GM12873 (cell line): ENCODE data around the gene ATP23.
A peak's percentile ranks its signal among the peaks of the same experiment; 100 is the strongest.

Experiments
- TF ChIP-seq, protein P1 (sequence below): IDR thresholded peaks from 2 replicates; pipeline ENCODE4 v1.5.1; 2012; ENCODE audit warnings: low read depth, mild to moderate bottlenecking, moderate library complexity, low read length, control low read depth; ENCODE audit not compliant: insufficient read depth; ENCODE audit errors: missing control alignments

ATP23 gene

DNA sequence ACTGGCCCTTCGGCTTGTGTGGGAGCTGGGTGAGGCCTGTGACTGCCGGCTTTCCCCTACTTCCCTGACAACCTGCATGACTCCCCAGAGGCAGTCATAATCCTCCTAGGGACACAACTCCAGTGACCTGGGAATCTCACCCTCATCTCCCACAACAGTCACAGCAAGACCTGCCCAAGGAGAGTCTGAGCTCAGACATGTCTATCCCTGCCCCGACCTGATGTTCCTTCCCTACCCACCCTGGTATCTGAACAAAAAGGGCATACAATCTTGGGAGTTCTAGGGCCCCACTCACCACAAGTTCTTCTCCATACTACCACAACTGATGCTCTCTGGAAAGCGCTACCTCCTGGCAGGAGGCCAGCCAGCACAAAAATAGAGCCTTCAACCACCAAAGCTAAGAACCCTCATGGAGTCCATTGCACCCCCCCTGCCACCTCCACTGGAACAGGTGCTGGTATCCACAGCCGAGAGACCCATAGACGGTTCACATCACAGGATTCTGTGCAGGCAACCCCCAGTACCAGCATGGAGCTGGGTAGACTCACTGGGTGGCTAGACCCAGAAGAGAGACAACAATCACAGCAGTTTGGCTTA is 16.8 kb downstream of the ATP23 start:
- TF ChIP-seq, protein P1, sequence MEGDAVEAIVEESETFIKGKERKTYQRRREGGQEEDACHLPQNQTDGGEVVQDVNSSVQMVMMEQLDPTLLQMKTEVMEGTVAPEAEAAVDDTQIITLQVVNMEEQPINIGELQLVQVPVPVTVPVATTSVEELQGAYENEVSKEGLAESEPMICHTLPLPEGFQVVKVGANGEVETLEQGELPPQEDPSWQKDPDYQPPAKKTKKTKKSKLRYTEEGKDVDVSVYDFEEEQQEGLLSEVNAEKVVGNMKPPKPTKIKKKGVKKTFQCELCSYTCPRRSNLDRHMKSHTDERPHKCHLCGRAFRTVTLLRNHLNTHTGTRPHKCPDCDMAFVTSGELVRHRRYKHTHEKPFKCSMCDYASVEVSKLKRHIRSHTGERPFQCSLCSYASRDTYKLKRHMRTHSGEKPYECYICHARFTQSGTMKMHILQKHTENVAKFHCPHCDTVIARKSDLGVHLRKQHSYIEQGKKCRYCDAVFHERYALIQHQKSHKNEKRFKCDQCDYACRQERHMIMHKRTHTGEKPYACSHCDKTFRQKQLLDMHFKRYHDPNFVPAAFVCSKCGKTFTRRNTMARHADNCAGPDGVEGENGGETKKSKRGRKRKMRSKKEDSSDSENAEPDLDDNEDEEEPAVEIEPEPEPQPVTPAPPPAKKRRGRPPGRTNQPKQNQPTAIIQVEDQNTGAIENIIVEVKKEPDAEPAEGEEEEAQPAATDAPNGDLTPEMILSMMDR, result no peak

DNA sequence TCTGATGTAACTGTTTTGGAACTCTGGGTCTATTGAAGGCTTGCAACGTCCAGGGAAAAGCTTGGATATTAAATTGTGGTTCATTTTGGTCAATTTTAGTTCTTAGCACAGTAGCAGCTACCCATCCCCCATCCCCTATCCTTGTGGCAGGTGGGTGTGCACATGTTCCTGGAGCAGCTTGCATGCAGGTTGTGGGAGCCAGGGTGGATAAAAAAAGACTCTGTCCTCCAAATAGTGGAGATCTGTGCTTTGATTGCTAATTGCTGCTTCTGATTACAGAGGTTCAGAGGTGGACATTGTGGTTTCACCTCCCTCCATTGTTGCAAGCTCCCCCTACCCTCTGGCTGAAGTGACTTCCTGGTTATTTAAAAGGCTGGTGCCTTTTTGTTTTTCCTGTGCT is 23.1 kb downstream of the ATP23 start:
- TF ChIP-seq, protein P1, result no peak

DNA sequence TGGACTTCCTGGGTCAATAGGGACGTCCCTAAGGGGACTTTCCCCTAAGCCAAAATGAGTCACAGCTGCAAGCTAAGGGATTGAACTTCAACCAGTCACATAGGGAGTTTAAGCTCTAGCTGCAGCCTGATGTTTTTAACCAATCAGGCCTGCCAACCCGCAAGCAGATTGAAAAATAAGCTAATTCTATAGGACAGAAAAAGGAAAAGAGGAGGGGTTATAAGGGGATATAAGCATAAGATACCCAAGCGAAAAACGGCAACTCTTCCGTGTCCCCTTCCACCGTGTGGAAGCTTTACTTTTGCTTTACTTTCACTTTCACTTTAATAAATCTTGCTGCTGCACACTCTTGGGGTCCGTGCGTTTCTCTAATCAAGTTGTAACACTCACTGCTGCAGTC is 24.4 kb downstream of the ATP23 start:
- TF ChIP-seq, protein P1, result no peak

DNA sequence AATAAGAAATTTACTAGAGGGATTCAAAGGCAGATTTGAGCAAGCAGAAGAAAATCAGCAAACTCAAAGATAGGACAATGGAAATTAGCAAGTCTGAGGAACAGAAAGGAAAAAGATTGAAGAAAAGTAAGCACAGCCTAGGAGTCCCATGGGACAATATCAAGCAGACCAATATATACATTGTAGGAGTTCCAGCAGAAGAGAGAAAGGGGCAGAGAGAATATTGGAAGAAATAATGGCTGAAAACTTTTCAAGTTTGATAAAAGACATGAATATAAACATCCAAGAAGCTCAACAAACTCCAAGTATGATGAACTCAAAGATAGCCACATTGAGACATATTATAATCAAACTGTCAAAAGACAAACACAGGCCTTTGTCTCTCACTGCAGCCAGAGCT is 25.2 kb downstream of the ATP23 start:
- TF ChIP-seq, protein P1, result no peak

DNA sequence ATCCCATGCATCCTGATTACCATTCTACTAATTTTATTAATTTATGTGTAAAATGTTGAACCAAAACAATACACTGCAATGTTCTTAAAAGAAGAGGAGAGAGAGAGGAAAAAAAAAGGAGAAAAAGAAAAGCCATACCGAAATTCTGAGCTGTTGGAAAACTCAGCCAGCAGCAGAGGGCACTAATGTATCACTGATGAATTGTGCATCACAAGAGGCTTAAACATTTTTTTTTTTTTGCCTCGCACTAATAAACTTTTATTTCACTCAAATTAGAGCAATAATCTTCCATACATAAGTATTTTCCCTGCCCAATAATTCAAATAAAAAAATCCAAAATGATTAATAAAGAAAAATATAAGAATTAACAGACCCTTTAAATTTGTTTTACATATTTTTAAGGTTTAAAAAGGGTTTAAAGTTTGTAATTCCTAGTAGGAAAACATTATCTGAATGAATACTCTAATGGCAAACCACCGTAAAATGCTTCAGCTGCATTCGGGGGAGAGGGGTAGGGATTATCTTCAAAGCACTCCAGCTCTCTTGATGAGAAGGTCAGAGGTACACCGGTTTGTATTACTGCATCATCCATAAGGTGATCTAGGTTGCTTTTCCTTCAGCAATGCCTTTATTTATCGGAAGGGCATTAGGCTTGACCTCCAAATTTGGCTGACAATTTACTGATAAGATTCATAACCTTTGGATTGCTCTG is 41.9 kb downstream of the ATP23 start:
- TF ChIP-seq, protein P1, result peak; percentile 49

DNA sequence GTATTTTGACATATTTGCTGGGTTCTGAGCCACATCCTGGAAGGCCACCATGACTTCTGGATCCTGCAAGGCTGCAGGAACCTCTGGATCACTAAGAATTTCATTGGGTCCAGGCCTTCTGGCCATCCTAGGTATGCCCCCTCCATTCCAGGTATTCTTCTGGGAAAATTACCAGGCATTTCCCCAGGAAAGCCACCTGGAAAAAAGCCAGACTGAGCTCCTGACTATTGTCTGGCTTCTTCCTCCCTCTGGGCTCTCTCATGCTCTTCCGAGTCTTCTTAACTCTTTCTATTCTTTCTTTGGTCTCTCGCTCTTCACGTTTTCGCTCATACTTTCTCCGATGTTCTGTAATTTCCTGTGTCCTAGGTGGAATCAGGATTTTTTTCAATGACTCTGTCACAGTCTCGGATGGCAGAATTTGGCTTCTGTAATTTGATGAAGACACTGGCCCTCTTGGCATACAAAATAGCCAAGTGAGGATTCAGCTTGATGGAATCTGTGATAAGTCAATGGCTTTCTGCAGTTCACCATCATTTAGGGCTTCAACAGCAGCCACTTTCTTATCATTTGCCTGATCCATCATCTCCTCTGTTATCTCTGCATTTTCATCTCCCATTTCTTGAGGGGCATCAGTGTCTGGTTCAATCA is 42.6 kb downstream of the ATP23 start:
- TF ChIP-seq, protein P1, result no peak

DNA sequence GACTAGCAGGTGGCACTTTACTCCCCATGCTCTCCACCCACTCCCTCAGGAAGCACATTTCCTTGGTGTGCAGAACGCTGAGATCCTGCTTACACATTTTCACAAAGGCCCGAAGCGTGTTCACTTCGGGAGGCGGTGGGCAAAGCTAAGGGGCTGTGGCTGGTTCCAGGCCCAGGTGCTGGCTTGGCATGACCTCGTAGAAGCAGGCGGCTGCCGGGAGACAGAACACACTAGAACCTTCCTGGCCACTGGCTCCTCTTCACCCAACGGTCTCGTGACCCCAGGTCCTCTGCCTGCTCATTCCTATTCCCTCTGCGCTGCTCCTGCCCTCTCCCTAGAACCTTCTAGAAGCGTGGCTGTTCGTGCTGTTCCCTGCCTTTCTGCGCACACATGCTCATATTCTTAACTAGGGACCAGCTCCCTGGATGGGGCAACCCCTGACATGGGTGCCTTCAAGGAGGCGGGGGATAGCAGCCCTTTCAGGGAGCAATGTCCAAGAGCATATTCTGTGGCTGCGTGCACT is 43.3 kb downstream of the ATP23 start:
- TF ChIP-seq, protein P1, result no peak
